GM12892 (cell line): ENCODE measurements around the gene PPP1R13L.

Experiments
- DNase-seq: peaks from one replicate; pipeline ENCODE4 v3.0.0; 2011; ENCODE audit not compliant: insufficient read length
- FAIRE-seq: peaks from 2 replicates; lab custom pipeline; 2011; peaks lifted over from hg19 to GRCh38; lab: Jason Lieb, UNC
- POLR2A ChIP-seq: IDR thresholded peaks from 2 replicates; pipeline ENCODE4 v1.6.1; 2011; ENCODE audit warnings: low read depth, low read length, control low read depth
- POLR2AphosphoS5 ChIP-seq: IDR thresholded peaks from 2 replicates; pipeline ENCODE4 v1.6.1; 2011; ENCODE audit warnings: low read depth, low read length, control low read depth
- TAF1 ChIP-seq: IDR thresholded peaks from 2 replicates; pipeline ENCODE4 v1.6.1; 2011; ENCODE audit warnings: low read depth, mild to moderate bottlenecking, control low read depth, low read length, borderline replicate concordance

PPP1R13L gene

GRCh38 chr19:45424191-45425058 is 19.6 kb upstream of the PPP1R13L start:
- DNase-seq (no peak), FAIRE-seq (peak; percentile 66)
- TF ChIP-seq POLR2AphosphoS5: no peak
- no peak for TF ChIP-seq POLR2A
- TF ChIP-seq TAF1: no peak

DNA sequence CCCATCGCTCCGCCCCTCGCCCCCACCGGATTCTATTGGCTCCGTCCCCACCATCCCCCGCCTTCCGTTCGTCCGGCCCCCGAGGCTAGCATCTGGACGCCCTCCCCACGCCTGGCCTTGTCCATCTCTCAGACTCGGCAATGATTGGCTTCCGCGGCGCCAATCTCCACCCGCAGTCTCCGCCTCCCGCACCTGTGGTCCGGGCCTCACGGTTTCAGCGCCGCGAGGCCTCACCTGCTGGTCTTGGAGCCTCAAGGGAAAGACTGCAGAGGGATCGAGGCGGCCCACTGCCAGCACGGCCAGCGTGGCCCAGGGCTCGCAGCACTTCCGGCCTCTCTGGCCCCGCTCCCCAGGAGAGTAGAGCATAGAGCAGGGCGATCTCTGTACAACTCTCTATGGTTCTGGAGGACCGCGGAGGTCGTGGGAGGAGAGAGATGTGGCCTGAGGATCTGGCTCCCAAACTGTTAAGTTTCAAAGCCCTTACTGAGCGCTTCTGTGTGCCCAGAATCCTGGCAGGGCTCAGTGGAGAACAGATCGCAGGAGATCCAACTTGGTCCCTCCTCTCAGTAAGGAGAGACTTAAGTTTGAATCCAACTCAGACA is 18.8 kb upstream of the PPP1R13L start, which contains the start of gene ERCC1:
TSS of gene ERCC1 (minus strand) at position 329 of the 602 bp plus-strand sequence. CDS start 543 bp downstream, outside the sequence.
- DNase-seq (peak; percentile 94), FAIRE-seq (peak; percentile 97)
- peak; percentile 74 for TF ChIP-seq POLR2AphosphoS5
- peak; percentile 63; the same call in 1 of the 2 replicates for TF ChIP-seq TAF1
- peak; percentile 84 for TF ChIP-seq POLR2A

- FAIRE-seq: no peak
- no peak for DNase-seq
- TF ChIP-seq POLR2AphosphoS5: no peak
- no peak for TF ChIP-seq TAF1
- TF ChIP-seq POLR2A: no peak
These were observed 18.2 kb upstream of the PPP1R13L start for GRCh38 chr19:45423033-45423588.

GRCh38 chr19:45421947-45422498 is 17.2 kb upstream of the PPP1R13L start:
- no peak for FAIRE-seq

GRCh38 chr19:45420871-45421270 is 16.0 kb upstream of the PPP1R13L start:
- no peak for TF ChIP-seq POLR2A
- no peak for TF ChIP-seq POLR2AphosphoS5
- TF ChIP-seq TAF1: no peak
- FAIRE-seq (no peak), DNase-seq (no peak)

More at GRCh38 chr19:45421947-45422498, 17.2 kb upstream of the PPP1R13L start:
- TF ChIP-seq TAF1 (no peak), POLR2AphosphoS5 (no peak), POLR2A (no peak)
- no peak for DNase-seq

- FAIRE-seq (no peak), DNase-seq (no peak)
- TF ChIP-seq POLR2A: no peak
These were observed 15.5 kb upstream of the PPP1R13L start for GRCh38 chr19:45420356-45420755.

GRCh38 chr19:45419895-45420294 is 15.0 kb upstream of the PPP1R13L start:
- FAIRE-seq (no peak), DNase-seq (no peak)
- TF ChIP-seq TAF1 (no peak), POLR2A (no peak), POLR2AphosphoS5 (no peak)

DNA sequence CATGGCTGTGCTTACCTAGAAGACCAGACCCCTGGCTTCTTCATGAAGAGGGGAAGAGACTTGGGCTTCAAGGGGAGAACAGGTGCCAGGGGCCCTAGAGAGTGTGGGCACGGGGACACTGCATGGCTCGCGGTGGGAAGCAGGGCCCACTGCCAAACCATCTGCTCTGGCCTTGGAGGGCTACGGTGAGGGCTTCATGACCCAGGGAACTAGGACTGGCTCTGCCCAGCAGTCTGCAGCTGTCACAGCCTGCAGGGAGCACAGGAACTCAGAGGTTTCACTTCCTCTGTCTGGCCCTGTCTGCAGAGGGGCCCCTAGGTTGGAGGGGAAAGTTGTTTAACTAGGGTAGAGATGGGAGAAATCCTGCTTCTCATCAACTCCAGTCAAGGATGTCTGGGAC is 14.5 kb upstream of the PPP1R13L start:
- TF ChIP-seq POLR2A (peak; percentile 55; the same call in 1 of the 2 replicates), TAF1 (no peak), POLR2AphosphoS5 (peak; percentile 77)
- DNase-seq: peak; percentile 86
- FAIRE-seq: peak; percentile 96

GRCh38 chr19:45418802-45419201 is 13.9 kb upstream of the PPP1R13L start:
- FAIRE-seq (peak; percentile 75), DNase-seq (no peak)

DNA sequence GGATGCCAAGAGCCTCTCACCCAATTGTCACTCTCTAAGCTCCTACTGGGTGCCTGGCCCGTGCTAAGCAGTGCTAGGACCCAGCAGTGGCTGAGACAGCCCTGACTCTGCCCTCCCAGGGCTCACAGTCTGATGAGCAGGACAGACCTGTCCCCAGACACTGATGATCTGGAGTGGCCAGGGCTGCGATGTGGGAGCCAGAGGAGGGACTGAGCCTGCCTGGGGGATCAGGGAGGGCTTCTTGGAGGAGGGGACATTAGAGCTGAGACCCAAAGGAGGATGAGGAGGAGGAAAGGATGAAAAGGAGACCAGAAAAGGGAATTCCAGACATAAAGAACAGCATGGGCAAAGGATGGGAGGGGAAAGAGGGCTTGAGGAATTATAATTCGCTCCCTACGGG is 12.3 kb upstream of the PPP1R13L start:
- FAIRE-seq: no peak
- DNase-seq: no peak
- no peak for TF ChIP-seq TAF1
- TF ChIP-seq POLR2AphosphoS5: no peak
- TF ChIP-seq POLR2A: no peak

More at GRCh38 chr19:45418802-45419201, 13.9 kb upstream of the PPP1R13L start:
- TF ChIP-seq TAF1: no peak
- no peak for TF ChIP-seq POLR2AphosphoS5
- TF ChIP-seq POLR2A: no peak

DNA sequence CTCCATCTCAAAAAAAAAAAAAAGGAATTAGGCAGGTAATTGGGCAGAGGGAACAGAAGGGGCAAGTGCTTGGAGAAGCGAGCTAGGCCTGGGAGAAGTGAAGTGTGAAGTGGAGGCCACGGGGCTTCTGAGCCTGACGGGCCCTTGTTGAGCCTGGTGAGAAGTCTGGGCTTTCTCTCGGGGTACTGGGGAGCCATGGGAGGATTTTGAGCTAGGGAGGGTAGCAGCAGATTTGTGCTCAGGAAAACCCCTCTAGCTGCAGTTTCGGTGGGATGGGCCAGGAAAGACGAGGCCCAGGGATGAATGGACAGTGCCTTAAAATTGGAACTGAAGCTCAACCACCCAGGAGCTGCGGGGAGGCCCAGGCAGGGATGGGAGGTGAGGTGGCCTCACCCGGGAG is 9.6 kb upstream of the PPP1R13L start:
- no peak for DNase-seq
- TF ChIP-seq POLR2AphosphoS5 (no peak), POLR2A (no peak), TAF1 (no peak)
- no peak for FAIRE-seq
